ENCODE measurements around the gene ADPRHL1. TPM values are rescaled to one million over a fixed set of nuclear protein-coding genes. Genes with fewer than 3 reads are reported as not detected.

Gene ADPRHL1
- total RNA-seq, 2 donors from 2014 or later = 1.6 to 2.9 TPM

GRCh38 chr13:113495494-113496210 lies 42.4 kb upstream of the ADPRHL1 start:
- Histone ChIP-seq H3K4me3 (ENCODE audit: low read length) (peak overlapping the region; percentile 55), H3K36me3 (ENCODE audit: control insufficient read depth, insufficient read depth, low read length) (peaks cover 54% of the 10 kb centered on the region), H3K9me3 (ENCODE audit: control insufficient read depth, low read length) (no peaks in the 10 kb centered on the region), H3K27ac (ENCODE audit: low read depth, low read length) (no peak overlapping the region), H3K27me3 (ENCODE audit: control insufficient read depth, insufficient read depth, low read length, poor library complexity, severe bottlenecking) (no peaks in the 10 kb centered on the region), H3K4me1 (ENCODE audit: control insufficient read depth, insufficient read depth, low read length) (no peaks in the 10 kb centered on the region), H3K9ac (ENCODE audit: extremely low read depth, low read length, poor library complexity, severe bottlenecking) (peak overlapping the region; percentile 11)
- Mint-ChIP-seq H3K4me1 (peaks cover 36% of the 10 kb centered on the region), H3K27ac (peak overlapping the region; percentile 59), H3K27me3 (ENCODE audit: insufficient read depth) (no peaks in the 10 kb centered on the region), H3K9me3 (no peaks in the 10 kb centered on the region), H3K36me3 (ENCODE audit: low read depth) (peaks cover 37% of the 10 kb centered on the region), H3K4me3 (peak overlapping the region; percentile 16)
- 34 to 39% methylated on average over 21 to 26 of the region's 26 CpGs for WGBS, 2 experiments (ENCODE audit: insufficient coverage in 1 of 2, insufficient read length in 1 of 2)
- peak; percentile 80 for DNase-seq
- TF ChIP-seq CTCF (conservative IDR thresholded peaks at IDR 0.05) = no peak

- no peak for TF ChIP-seq CTCF (conservative IDR thresholded peaks at IDR 0.05)
- Histone ChIP-seq H3K36me3 (ENCODE audit: control insufficient read depth, insufficient read depth, low read length) (peaks cover 32% of the 10 kb centered on the region), H3K27ac (ENCODE audit: low read depth, low read length) (no peak overlapping the region)
Measured at GRCh38 chr13:113493315-113493951, 40.1 kb upstream of the ADPRHL1 start.

GRCh38 chr13:113491982-113492381 lies 38.7 kb upstream of the ADPRHL1 start:
- Mint-ChIP-seq H3K27ac (peak overlapping the region; percentile 55), H3K4me3 (peak overlapping the region; percentile 83), H3K36me3 (ENCODE audit: low read depth) (peaks cover 14% of the 10 kb centered on the region), H3K4me1 (peaks cover 62% of the 10 kb centered on the region), H3K9me3 (no peaks in the 10 kb centered on the region), H3K27me3 (ENCODE audit: insufficient read depth) (no peaks in the 10 kb centered on the region)
- no peak for TF ChIP-seq CTCF (conservative IDR thresholded peaks at IDR 0.05)
- WGBS, 2 experiments (ENCODE audit: insufficient coverage in 1 of 2, insufficient read length in 1 of 2) = 64 to 67% methylated on average over 9 of the region's 9 CpGs
- DNase-seq = no peak
- Histone ChIP-seq H3K4me3 (ENCODE audit: low read length) (peak overlapping the region; percentile 81), H3K4me1 (ENCODE audit: control insufficient read depth, insufficient read depth, low read length) (no peaks in the 10 kb centered on the region), H3K36me3 (ENCODE audit: control insufficient read depth, insufficient read depth, low read length) (peaks cover 20% of the 10 kb centered on the region), H3K9ac (ENCODE audit: extremely low read depth, low read length, poor library complexity, severe bottlenecking) (peak overlapping the region; percentile 62), H3K27ac (ENCODE audit: low read depth, low read length) (no peak overlapping the region), H3K27me3 (ENCODE audit: control insufficient read depth, insufficient read depth, low read length, poor library complexity, severe bottlenecking) (no peaks in the 10 kb centered on the region), H3K9me3 (ENCODE audit: control insufficient read depth, low read length) (no peaks in the 10 kb centered on the region)

More at GRCh38 chr13:113493315-113493951, 40.1 kb upstream of the ADPRHL1 start:
- Mint-ChIP-seq H3K36me3 (ENCODE audit: low read depth) (peaks cover 18% of the 10 kb centered on the region), H3K27me3 (ENCODE audit: insufficient read depth) (no peaks in the 10 kb centered on the region), H3K9me3 (no peaks in the 10 kb centered on the region), H3K27ac (peak overlapping the region; percentile 71), H3K4me3 (peak overlapping the region; percentile 27), H3K4me1 (peaks cover 50% of the 10 kb centered on the region)
- peak overlapping the region; percentile 81 for H3K4me3 ChIP-seq (ENCODE audit: low read length)
- H3K27me3 ChIP-seq (ENCODE audit: control insufficient read depth, insufficient read depth, low read length, poor library complexity, severe bottlenecking) = no peaks in the 10 kb centered on the region
- DNase-seq = no peak
- WGBS, 2 experiments (ENCODE audit: insufficient coverage in 1 of 2, insufficient read length in 1 of 2) = 44 to 48% methylated on average over 4 to 5 of the region's 5 CpGs
- H3K4me1 ChIP-seq (ENCODE audit: control insufficient read depth, insufficient read depth, low read length) = no peaks in the 10 kb centered on the region
- H3K9me3 ChIP-seq (ENCODE audit: control insufficient read depth, low read length) = no peaks in the 10 kb centered on the region
- H3K9ac ChIP-seq (ENCODE audit: extremely low read depth, low read length, poor library complexity, severe bottlenecking) = peak overlapping the region; percentile 0
